ENCODE results near the gene RGS3. TPM values are rescaled to one million over a fixed set of nuclear protein-coding genes. Genes with fewer than 3 reads are reported as not detected.

Gene RGS3
- total RNA-seq, 1 experiment from 2014 or later, result 16.6 TPM

GRCh38 chr9:113532809-113533190 lies 69.3 kb downstream of the RGS3 start (continued):
- TF ChIP-seq ZSCAN18 (CRISPR knock-in tag; IDR thresholded peaks at IDR 0.05) (no peak), TEAD4 (CRISPR knock-in tag; IDR thresholded peaks at IDR 0.05) (no peak), JUN (CRISPR knock-in tag; IDR thresholded peaks at IDR 0.05) (no peak), ZNF423 (CRISPR knock-in tag; IDR thresholded peaks at IDR 0.05) (no peak), TCF7 (CRISPR knock-in tag; IDR thresholded peaks at IDR 0.05; ENCODE audit: low read depth) (no peak)

- Mint-ChIP-seq H3K36me3 (no peaks in the 10 kb centered on the region), H3K9me3 (no peaks in the 10 kb centered on the region), H3K4me3 (no peak overlapping the region), H3K4me1 (peaks cover 3% of the 10 kb centered on the region), H3K27ac (no peak overlapping the region), H3K27me3 (ENCODE audit: low read depth) (no peaks in the 10 kb centered on the region)
- POLR2A ChIA-PET, result no interaction called here
- CTCF ChIA-PET, result no interaction called here
- no peak for ATAC-seq
- no peak for DNase-seq (ENCODE audit: low spot score)
- TF ChIP-seq MLX (CRISPR knock-in tag; IDR thresholded peaks at IDR 0.05), result no peak
- TF ChIP-seq TEAD4 (CRISPR knock-in tag; IDR thresholded peaks at IDR 0.05), result no peak
- no peak for TF ChIP-seq SMAD4 (CRISPR knock-in tag; IDR thresholded peaks at IDR 0.05)
- no peak for TF ChIP-seq ATF6 (CRISPR knock-in tag; IDR thresholded peaks at IDR 0.05)
- TF ChIP-seq AFF4 (CRISPR knock-in tag; IDR thresholded peaks at IDR 0.05; ENCODE audit: borderline replicate concordance), result no peak
- no peak for TF ChIP-seq CREB1 (CRISPR knock-in tag; IDR thresholded peaks at IDR 0.05)
- no peak for TF ChIP-seq CREM (CRISPR knock-in tag; IDR thresholded peaks at IDR 0.05)
- TF ChIP-seq ERG (CRISPR knock-in tag; IDR thresholded peaks at IDR 0.05), result no peak
- no peak for TF ChIP-seq CTCF (IDR thresholded peaks at IDR 0.05)
- no peak for TF ChIP-seq STAT6 (CRISPR knock-in tag; conservative IDR thresholded peaks at IDR 0.05; ENCODE audit: low read depth)
- TF ChIP-seq FOXP4 (CRISPR knock-in tag; IDR thresholded peaks at IDR 0.05), result no peak
- no peak for TF ChIP-seq MAX (CRISPR knock-in tag; IDR thresholded peaks at IDR 0.05)
- TF ChIP-seq TP53 (CRISPR knock-in tag; IDR thresholded peaks at IDR 0.05), result no peak
Observed at GRCh38 chr9:113533335-113534225, 70.1 kb downstream of the RGS3 start.
